ENCODE data around the gene AHSG.

AHSG gene

DNA sequence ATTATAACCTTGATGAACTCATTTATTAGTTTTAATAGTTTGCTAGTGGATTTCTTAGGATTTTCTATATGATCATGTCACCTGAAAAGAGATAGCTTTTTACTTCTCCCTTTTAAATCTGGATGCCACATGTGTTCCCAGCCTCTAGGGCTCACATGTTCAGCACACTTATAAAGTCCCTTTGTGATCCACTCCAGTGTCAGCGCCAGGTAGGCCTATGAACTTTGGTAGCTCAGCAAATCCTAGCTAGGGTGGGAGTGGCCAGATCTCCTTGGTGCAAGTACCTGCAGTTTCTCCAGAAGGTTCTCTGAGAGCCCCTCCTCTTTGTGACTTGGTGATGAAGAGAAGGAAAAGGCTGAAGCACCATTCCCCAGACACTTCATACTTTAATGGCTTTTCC, 36.0 kb downstream of the AHSG start:
- Histone ChIP-seq H2AK5ac (ENCODE audit: low read length) (no peak overlapping the region), H3K27ac (ENCODE audit: low read depth, low read length) (no peak overlapping the region), H3K23ac (ENCODE audit: low read length) (no peak overlapping the region), H4K8ac (ENCODE audit: low read depth, low read length) (no peak overlapping the region), H3K4me3 (ENCODE audit: low read length) (no peak overlapping the region), H3K18ac (ENCODE audit: low read length) (no peak overlapping the region), H3K79me2 (ENCODE audit: control insufficient read depth, insufficient read depth, low read length) (no peaks in the 10 kb centered on the region), H3K27me3 (ENCODE audit: insufficient read depth, low read length, poor library complexity) (no peaks in the 10 kb centered on the region), H2BK15ac (replicated peaks; ENCODE audit: low read depth) (no peak overlapping the region), H3K4ac (ENCODE audit: low read depth, low read length) (no peak overlapping the region), H3K79me1 (ENCODE audit: low read length) (no peaks in the 10 kb centered on the region), H3K4me2 (ENCODE audit: low read length) (no peak overlapping the region), H3K36me3 (ENCODE audit: control insufficient read depth, insufficient read depth, low read length) (no peaks in the 10 kb centered on the region), H3K56ac (ENCODE audit: low read length) (no peak overlapping the region), H3K4me1 (ENCODE audit: control insufficient read depth, low read depth, low read length) (no peaks in the 10 kb centered on the region), H2BK5ac (ENCODE audit: low read length) (no peak overlapping the region), H2BK120ac (ENCODE audit: low read depth, low read length) (no peak overlapping the region), H4K5ac (ENCODE audit: low read length) (no peak overlapping the region), H3K9ac (ENCODE audit: low read length) (no peak overlapping the region)
- no peak for DNase-seq
- no CpG with 5 or more reads among the region's 1 CpG for WGBS (ENCODE audit: extremely low coverage, insufficient coverage, low lambda C conversion rate)

DNA sequence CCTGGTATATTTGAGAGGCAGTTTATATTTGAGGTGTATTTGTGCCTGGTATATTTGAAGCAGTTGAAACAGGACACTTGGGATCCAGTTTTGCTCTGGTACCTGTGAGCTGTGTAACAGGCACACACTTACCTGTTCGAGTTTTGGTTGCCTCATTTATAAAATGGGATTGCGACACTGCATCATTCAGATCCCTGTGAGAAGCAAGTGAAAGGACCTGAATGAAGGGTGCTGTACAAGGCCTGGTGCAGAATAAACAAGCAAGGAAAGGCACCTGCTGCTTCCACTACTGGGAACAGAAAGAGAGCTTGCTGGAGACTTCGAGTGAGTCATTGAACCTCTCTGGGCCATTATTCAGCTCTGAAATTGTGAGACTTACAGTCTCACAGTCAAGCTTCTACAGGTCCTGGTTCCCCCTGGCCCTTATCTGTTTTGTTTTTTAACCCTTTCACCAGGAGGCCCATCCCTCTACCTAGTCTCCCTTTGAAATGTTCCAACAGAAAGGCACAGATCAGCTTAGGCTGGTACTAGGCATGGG, 38.9 kb downstream of the AHSG start:
- H3K56ac ChIP-seq (ENCODE audit: low read length) = no peak overlapping the region
- H3K4ac ChIP-seq (ENCODE audit: low read depth, low read length) = no peak overlapping the region
- no peak for DNase-seq
- H2BK15ac ChIP-seq (replicated peaks; ENCODE audit: low read depth) = no peak overlapping the region
- H3K27ac ChIP-seq (ENCODE audit: low read depth, low read length) = no peak overlapping the region
- H4K8ac ChIP-seq (ENCODE audit: low read depth, low read length) = no peak overlapping the region
- peaks cover 2% of the 10 kb centered on the region for H3K4me1 ChIP-seq (ENCODE audit: control insufficient read depth, low read depth, low read length)
- no peaks in the 10 kb centered on the region for H3K36me3 ChIP-seq (ENCODE audit: control insufficient read depth, insufficient read depth, low read length)
- no peaks in the 10 kb centered on the region for H3K27me3 ChIP-seq (ENCODE audit: insufficient read depth, low read length, poor library complexity)
- H4K5ac ChIP-seq (ENCODE audit: low read length) = no peak overlapping the region
- no peak overlapping the region for H2BK120ac ChIP-seq (ENCODE audit: low read depth, low read length)
- H3K9ac ChIP-seq (ENCODE audit: low read length) = no peak overlapping the region
- no peak overlapping the region for H3K18ac ChIP-seq (ENCODE audit: low read length)
- WGBS (ENCODE audit: extremely low coverage, insufficient coverage, low lambda C conversion rate) = no CpG with 5 or more reads among the region's 3 CpGs
- H3K79me1 ChIP-seq (ENCODE audit: low read length) = no peaks in the 10 kb centered on the region
- H3K4me3 ChIP-seq (ENCODE audit: low read length) = no peak overlapping the region
- H2BK5ac ChIP-seq (ENCODE audit: low read length) = no peak overlapping the region
- no peak overlapping the region for H2AK5ac ChIP-seq (ENCODE audit: low read length)
- no peaks in the 10 kb centered on the region for H3K79me2 ChIP-seq (ENCODE audit: control insufficient read depth, insufficient read depth, low read length)
- no peak overlapping the region for H3K4me2 ChIP-seq (ENCODE audit: low read length)
- H3K23ac ChIP-seq (ENCODE audit: low read length) = no peak overlapping the region

DNA sequence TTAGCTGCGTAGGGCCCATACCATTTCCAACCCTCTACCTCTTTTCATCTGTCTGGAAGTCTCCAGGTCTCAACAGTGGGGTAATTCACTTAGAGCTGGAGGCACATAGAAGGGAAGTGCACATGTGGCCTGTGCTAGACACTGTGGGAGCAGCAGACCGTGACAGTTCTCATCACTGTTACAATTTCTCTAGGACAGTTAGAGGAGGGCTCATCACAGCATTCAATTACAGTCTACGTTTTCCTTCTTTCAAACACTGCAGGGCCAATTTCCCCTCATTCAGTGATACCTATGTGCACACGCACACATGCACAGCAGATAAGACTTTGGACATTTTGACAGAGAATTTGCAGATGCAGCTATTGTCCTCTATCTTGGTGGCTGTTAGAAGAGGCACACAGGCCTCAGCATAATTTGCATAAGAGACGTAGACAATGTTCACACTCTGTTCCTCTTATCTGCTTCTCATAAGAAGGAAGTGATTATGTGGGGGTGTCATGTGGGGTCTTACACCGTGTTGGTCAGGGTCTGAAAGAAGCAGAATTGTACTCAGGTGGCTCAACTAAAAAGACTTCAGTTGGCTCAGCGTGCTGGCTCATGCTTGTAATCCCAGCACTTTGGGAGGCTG, 40.3 kb downstream of the AHSG start:
- Histone ChIP-seq H3K56ac (ENCODE audit: low read length) (no peak overlapping the region), H3K79me1 (ENCODE audit: low read length) (no peaks in the 10 kb centered on the region), H3K27ac (ENCODE audit: low read depth, low read length) (no peak overlapping the region), H2BK5ac (ENCODE audit: low read length) (no peak overlapping the region), H3K79me2 (ENCODE audit: control insufficient read depth, insufficient read depth, low read length) (no peaks in the 10 kb centered on the region), H3K4ac (ENCODE audit: low read depth, low read length) (no peak overlapping the region), H3K23ac (ENCODE audit: low read length) (no peak overlapping the region), H3K18ac (ENCODE audit: low read length) (peak overlapping the region; percentile 20), H3K4me3 (ENCODE audit: low read length) (no peak overlapping the region), H3K27me3 (ENCODE audit: insufficient read depth, low read length, poor library complexity) (no peaks in the 10 kb centered on the region), H2BK15ac (replicated peaks; ENCODE audit: low read depth) (no peak overlapping the region), H4K8ac (ENCODE audit: low read depth, low read length) (no peak overlapping the region), H3K9ac (ENCODE audit: low read length) (no peak overlapping the region), H2AK5ac (ENCODE audit: low read length) (no peak overlapping the region), H4K5ac (ENCODE audit: low read length) (no peak overlapping the region), H2BK120ac (ENCODE audit: low read depth, low read length) (no peak overlapping the region), H3K4me2 (ENCODE audit: low read length) (no peak overlapping the region), H3K36me3 (ENCODE audit: control insufficient read depth, insufficient read depth, low read length) (no peaks in the 10 kb centered on the region), H3K4me1 (ENCODE audit: control insufficient read depth, low read depth, low read length) (peaks cover 2% of the 10 kb centered on the region)
- no CpG with 5 or more reads among the region's 7 CpGs for WGBS (ENCODE audit: extremely low coverage, insufficient coverage, low lambda C conversion rate)
- no peak for DNase-seq

DNA sequence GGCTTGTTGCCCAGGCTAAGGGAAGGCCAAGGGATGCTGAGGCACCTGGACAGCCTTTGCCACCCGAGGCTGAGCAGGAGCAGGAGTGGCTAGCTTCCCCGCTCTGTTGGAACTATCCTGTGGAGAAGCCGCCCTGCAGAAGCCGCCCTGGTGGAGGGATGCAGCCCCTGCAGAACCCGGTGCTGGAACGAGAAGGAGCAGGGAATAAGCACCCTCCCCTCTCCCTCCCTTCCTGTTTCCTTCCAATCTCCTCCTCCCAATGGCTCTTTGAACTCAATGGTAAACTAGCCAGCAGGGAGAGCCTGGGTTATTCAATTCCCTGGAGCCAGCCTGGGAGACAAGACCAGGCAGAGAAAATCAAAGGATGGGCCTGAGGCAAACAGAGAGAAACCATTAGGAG, 41.1 kb downstream of the AHSG start:
- Histone ChIP-seq H2AK5ac (ENCODE audit: low read length) (no peak overlapping the region), H3K79me1 (ENCODE audit: low read length) (no peaks in the 10 kb centered on the region), H4K8ac (ENCODE audit: low read depth, low read length) (no peak overlapping the region), H4K5ac (ENCODE audit: low read length) (no peak overlapping the region), H3K4me2 (ENCODE audit: low read length) (no peak overlapping the region), H3K4ac (ENCODE audit: low read depth, low read length) (no peak overlapping the region), H3K23ac (ENCODE audit: low read length) (no peak overlapping the region), H3K9ac (ENCODE audit: low read length) (no peak overlapping the region), H3K36me3 (ENCODE audit: control insufficient read depth, insufficient read depth, low read length) (no peaks in the 10 kb centered on the region), H2BK5ac (ENCODE audit: low read length) (no peak overlapping the region), H3K27me3 (ENCODE audit: insufficient read depth, low read length, poor library complexity) (no peaks in the 10 kb centered on the region), H3K56ac (ENCODE audit: low read length) (peak overlapping the region; percentile 70), H3K79me2 (ENCODE audit: control insufficient read depth, insufficient read depth, low read length) (no peaks in the 10 kb centered on the region), H3K27ac (ENCODE audit: low read depth, low read length) (peak overlapping the region; percentile 20), H3K4me3 (ENCODE audit: low read length) (no peak overlapping the region), H3K4me1 (ENCODE audit: control insufficient read depth, low read depth, low read length) (peaks cover 2% of the 10 kb centered on the region), H2BK15ac (replicated peaks; ENCODE audit: low read depth) (no peak overlapping the region), H3K18ac (ENCODE audit: low read length) (peak overlapping the region; percentile 20), H2BK120ac (ENCODE audit: low read depth, low read length) (no peak overlapping the region)
- DNase-seq = peak; percentile 96
- no CpG with 5 or more reads among the region's 6 CpGs for WGBS (ENCODE audit: extremely low coverage, insufficient coverage, low lambda C conversion rate)

DNA sequence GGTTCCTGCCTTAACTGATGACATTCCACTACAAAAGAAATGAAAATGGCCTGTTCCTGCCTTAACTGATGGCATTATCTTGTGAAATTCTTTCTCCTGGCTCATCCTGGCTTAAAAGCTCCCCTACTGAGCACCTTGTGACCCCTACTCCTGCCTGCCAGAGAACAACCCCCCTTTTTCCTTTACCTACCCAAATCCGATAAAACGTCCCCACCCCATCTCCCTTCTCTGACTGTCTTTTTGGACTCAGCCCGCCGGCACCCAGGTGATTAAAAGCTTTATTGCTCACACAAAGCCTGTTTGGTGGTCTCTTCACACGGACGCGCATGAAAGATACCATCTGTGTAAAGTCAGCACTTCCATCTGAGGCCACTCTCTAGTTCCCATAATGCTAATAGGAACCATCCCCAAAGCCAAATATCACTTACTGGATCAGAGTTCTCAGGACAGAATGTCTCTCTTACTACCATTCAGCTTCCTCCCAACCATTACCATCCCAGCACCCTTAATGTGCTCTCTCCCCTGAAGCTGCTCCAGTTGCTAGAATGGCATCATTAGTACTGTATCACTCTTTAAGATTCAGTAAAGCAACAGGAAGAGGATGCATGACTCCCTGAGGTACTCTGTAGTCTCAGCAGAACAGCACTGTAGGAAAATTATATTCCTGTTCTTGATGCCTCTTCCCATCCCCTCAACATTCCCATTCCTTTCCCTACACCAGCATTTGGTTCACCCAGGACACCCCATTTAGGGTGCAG, 50.7 kb downstream of the AHSG start:
- H3K4me1 ChIP-seq (ENCODE audit: control insufficient read depth, low read depth, low read length) = peaks cover 8% of the 10 kb centered on the region
- peak overlapping the region; percentile 63 for H3K4ac ChIP-seq (ENCODE audit: low read depth, low read length)
- no peaks in the 10 kb centered on the region for H3K79me1 ChIP-seq (ENCODE audit: low read length)
- H3K23ac ChIP-seq (ENCODE audit: low read length) = no peak overlapping the region
- peak; percentile 84 for DNase-seq
- H3K27me3 ChIP-seq (ENCODE audit: insufficient read depth, low read length, poor library complexity) = no peaks in the 10 kb centered on the region
- H2BK15ac ChIP-seq (replicated peaks; ENCODE audit: low read depth) = no peak overlapping the region
- H3K27ac ChIP-seq (ENCODE audit: low read depth, low read length) = peak overlapping the region; percentile 56
- WGBS (ENCODE audit: extremely low coverage, insufficient coverage, low lambda C conversion rate) = no CpG with 5 or more reads among the region's 7 CpGs
- no peak overlapping the region for H3K4me2 ChIP-seq (ENCODE audit: low read length)
- no peak overlapping the region for H3K4me3 ChIP-seq (ENCODE audit: low read length)
- H3K18ac ChIP-seq (ENCODE audit: low read length) = peak overlapping the region; percentile 40
- peak overlapping the region; percentile 75 for H3K56ac ChIP-seq (ENCODE audit: low read length)
- H2AK5ac ChIP-seq (ENCODE audit: low read length) = no peak overlapping the region
- no peak overlapping the region for H4K5ac ChIP-seq (ENCODE audit: low read length)
- H3K36me3 ChIP-seq (ENCODE audit: control insufficient read depth, insufficient read depth, low read length) = no peaks in the 10 kb centered on the region
- H3K9ac ChIP-seq (ENCODE audit: low read length) = peak overlapping the region; percentile 27
- H4K8ac ChIP-seq (ENCODE audit: low read depth, low read length) = no peak overlapping the region
- peak overlapping the region; percentile 76 for H2BK5ac ChIP-seq (ENCODE audit: low read length)
- H2BK120ac ChIP-seq (ENCODE audit: low read depth, low read length) = no peak overlapping the region
- no peaks in the 10 kb centered on the region for H3K79me2 ChIP-seq (ENCODE audit: control insufficient read depth, insufficient read depth, low read length)
